Lower leg skin (tissue), 3 donors: ENCODE data around the gene EGFL6.

Experiments used
- CTCF ChIP-seq, 3 donors: fragments of 450-650 bp; IDR thresholded peaks; one replicate each; pipeline ENCODE4 v1.5.1; 2016; ENCODE audit warnings: antibody characterized with exemption in 3 of 3, mild to moderate bottlenecking in 3 of 3, moderate library complexity in 2 of 3
- POLR2A ChIP-seq, 2 donors: fragments of 450-650 bp; IDR thresholded peaks; one replicate each; pipeline ENCODE4 v1.6.1; 2016 to 2017; ENCODE audit warnings: antibody characterized with exemption in 2 of 2, mild to moderate bottlenecking in 1 of 2, moderate library complexity in 1 of 2

GRCh38 chrX:13664020-13664419 lies 94.6 kb downstream of the EGFL6 start:
- TF ChIP-seq POLR2A (IDR thresholded peaks at IDR 0.05) (no peak), CTCF (IDR thresholded peaks at IDR 0.05) (no peak)
